Panc1 (cell line): ENCODE measurements around the gene HOXA9. TPM values are rescaled to one million over a fixed set of nuclear protein-coding genes. Genes with fewer than 3 reads are reported as not detected.

Source experiments
- ATAC-seq: fragments of 200-7000 bp; cut with Tn5 transposase; 2 replicates; pipeline ENCODE4 v1.9.1; 2020; ENCODE audit warnings: mild to moderate bottlenecking, moderate library complexity
- BruUV-seq: library from RNA; stranded (reverse); fragments of 400-500 nt; replicated peaks from 2 replicates; lab custom pipeline; 2021; lab: Mats Ljungman, UMichigan
- CTCF ChIA-PET: fragments of 300-600 bp; sonication (Branson Sonifier 250); formaldehyde crosslinking; loops from one replicate; lab custom pipeline; 2022; ENCODE audit warnings: antibody characterized with exemption; lab: Charles Lee
- POLR2A ChIA-PET: fragments of 300-600 bp; sonication (Branson Sonifier 250); formaldehyde crosslinking; loops from one replicate; lab custom pipeline; 2022; ENCODE audit warnings: antibody characterized with exemption; lab: Charles Lee
- DNase-seq: peaks from one replicate; pipeline ENCODE4 v3.0.0-alpha.2; 2010; ENCODE audit warnings: low read depth, low spot score
- H3K27ac ChIP-seq: 2 replicates; pipeline ENCODE4 v1.5.1; 2011; ENCODE audit warnings: mild to moderate bottlenecking, low read length, inconsistent platforms
- H3K27me3 ChIP-seq: fragments of 200-500 bp; sonication (Bioruptor generic); 2 replicates; pipeline ENCODE4 v1.6.0; 2014; ENCODE audit warnings: low read length, inconsistent platforms; ENCODE audit not compliant: control insufficient read depth, insufficient read depth
- H3K36me3 ChIP-seq: fragments of 200-500 bp; sonication (Bioruptor generic); 2 replicates; pipeline ENCODE4 v1.5.1; 2014; ENCODE audit warnings: inconsistent platforms, mild to moderate bottlenecking, low read length, moderate library complexity; ENCODE audit not compliant: control insufficient read depth, insufficient read depth
- H3K4me1 ChIP-seq: 2 replicates; pipeline ENCODE4 v1.5.1; 2011; ENCODE audit warnings: inconsistent platforms, mild to moderate bottlenecking, low read length, moderate library complexity; ENCODE audit not compliant: control insufficient read depth, insufficient read depth
- H3K4me3 ChIP-seq, 2 experiments: 2 replicates each; pipeline ENCODE4 v1.5.1; 2011 to 2012; ENCODE audit warnings: low read depth in 2 of 2, low read length in 2 of 2, mild to moderate bottlenecking in 2 of 2, inconsistent platforms in 1 of 2, moderate library complexity in 1 of 2
- H3K9me3 ChIP-seq: fragments of 200-500 bp; sonication (Bioruptor generic); 2 replicates; pipeline ENCODE4 v1.5.1; 2014; ENCODE audit warnings: low read depth, mild to moderate bottlenecking, inconsistent platforms, low read length, moderate library complexity; ENCODE audit not compliant: control insufficient read depth, insufficient read depth
- CTCF ChIP-seq: fragments of 450-650 bp; IDR thresholded peaks from 2 replicates; pipeline ENCODE4 v1.5.1; 2017; ENCODE audit warnings: mild to moderate bottlenecking
- POLR2AphosphoS5 ChIP-seq: IDR thresholded peaks from 2 replicates; pipeline ENCODE4 v1.6.1; 2012; ENCODE audit warnings: mild to moderate bottlenecking, low read depth, low read length, moderate library complexity
- REST ChIP-seq, 2 experiments: IDR thresholded peaks; 2 replicates each; pipeline ENCODE4 v1.6.1; 2011 to 2012; ENCODE audit warnings: low read depth in 2 of 2, control low read depth in 1 of 2, low read length in 1 of 2, mild to moderate bottlenecking in 1 of 2, moderate library complexity in 1 of 2; ENCODE audit not compliant: insufficient read depth in 1 of 2
- SIN3A ChIP-seq: IDR thresholded peaks from 2 replicates; pipeline ENCODE4 v1.6.1; 2012; ENCODE audit warnings: low read depth, mild to moderate bottlenecking, low read length, moderate library complexity, borderline replicate concordance; ENCODE audit not compliant: insufficient read depth
- TCF7L2 ChIP-seq: IDR thresholded peaks from 2 replicates; pipeline ENCODE4 v1.6.1; 2011; ENCODE audit warnings: mild to moderate bottlenecking, low read depth, low read length, inconsistent platforms
- in situ Hi-C: cut with HindIII; loops from 2 replicates; pipeline ENCODE4 v1.10.0; 2016; ENCODE audit warnings: low sequenced_read_pairs, low pct_unique_long_range_greater_than_20kb
- intact Hi-C: fragments of 100-400 bp; cut with micrococcal nuclease; formaldehyde crosslinking; loops from one replicate; pipeline ENCODE4 v1.10.0; 2022; ENCODE audit not compliant: unreplicated experiment
- total RNA-seq: library from RNA; stranded (reverse); gene quantifications from one replicate; pipeline ENCODE4 v1.2.1, GENCODE V29; 2021; ENCODE audit not compliant: unreplicated experiment

Gene HOXA9
- total RNA-seq, 1 experiment from 2014 or later, result not detected

GRCh38 chr7:27174874-27175625 lies 9.7 kb upstream of the HOXA9 start:
- intact Hi-C loops, result no loop called here
- no peak overlapping the region for H3K4me3 ChIP-seq
- CTCF ChIA-PET, result no interaction called here

More at GRCh38 chr7:27174874-27175625, 9.7 kb upstream of the HOXA9 start:
- no peak overlapping the region for H3K27ac ChIP-seq
- peaks cover 11% of the 10 kb centered on the region; the same call in 1 of the 2 replicates for H3K4me1 ChIP-seq
- H3K27me3 ChIP-seq, result no peaks in the 10 kb centered on the region
- TF ChIP-seq REST (IDR thresholded peaks at IDR 0.05; ENCODE audit: insufficient read depth in 1 of 2, low read depth in 2 of 2, low read length in 1 of 2), result no peak
- TF ChIP-seq TCF7L2, result no peak
- no peak for TF ChIP-seq SIN3A
- TF ChIP-seq CTCF, result no peak
- TF ChIP-seq POLR2AphosphoS5, result no peak
- BruUV-seq, result no TSS peak
- no peaks in the 10 kb centered on the region for H3K36me3 ChIP-seq
- no peak for DNase-seq
- ATAC-seq, result no peak
- in situ Hi-C loops, result no loop called here
- POLR2A ChIA-PET, result no interaction called here
- H3K9me3 ChIP-seq, result no peaks in the 10 kb centered on the region
